Endothelial cell of umbilical vein (primary cell): ENCODE results near the gene ABHD18. TPM values are rescaled to one million over a fixed set of nuclear protein-coding genes. Genes with fewer than 3 reads are reported as not detected.

ENCODE experiments used
- BruUV-seq: library from RNA; stranded (reverse); fragments of 400-500 nt; replicated peaks from 2 replicates; lab custom pipeline; 2021; lab: Mats Ljungman, UMichigan
- CTCF ChIA-PET: fragments of 300-600, 350-600 bp; sonication (Branson Sonifier 250); formaldehyde crosslinking; loops from one replicate; lab custom pipeline; 2021; ENCODE audit warnings: antibody characterized with exemption, inconsistent platforms; lab: Charles Lee
- POLR2A ChIA-PET: fragments of 300-600, 350-600 bp; sonication (Branson Sonifier 250); formaldehyde crosslinking; loops from one replicate; lab custom pipeline; 2021; ENCODE audit warnings: antibody characterized with exemption, inconsistent platforms; lab: Charles Lee
- DNase-seq: peaks from one replicate; pipeline ENCODE4 v3.0.0-alpha.2; 2011; ENCODE audit warnings: low read depth, low spot score
- FAIRE-seq: peaks from 2 replicates; lab custom pipeline; 2011; peaks lifted over from hg19 to GRCh38; lab: Jason Lieb, UNC
- H2AFZ ChIP-seq: 2 replicates; pipeline ENCODE4 v1.6.0; 2012; ENCODE audit warnings: low read depth, low read length, control low read depth, inconsistent platforms
- H3K27ac ChIP-seq: 2 replicates; pipeline ENCODE4 v1.5.1; 2011; ENCODE audit warnings: low read depth, mild to moderate bottlenecking, control low read depth, low read length, moderate library complexity; ENCODE audit not compliant: insufficient read depth
- H3K27me3 ChIP-seq, 2 experiments: 2 replicates each; pipeline versions ENCODE4 v1.6.0 to v1.6.1; 2011; ENCODE audit warnings: low read length in 2 of 2, mixed read lengths in 1 of 2; ENCODE audit not compliant: control insufficient read depth in 2 of 2, insufficient read depth in 2 of 2
- H3K36me3 ChIP-seq, 2 experiments: 2 replicates in 1 of 2; 3 replicates in 1 of 2; pipeline ENCODE4 v1.5.1; 2011; ENCODE audit warnings: low read length in 2 of 2, mild to moderate bottlenecking in 1 of 2, moderate library complexity in 1 of 2; ENCODE audit not compliant: control insufficient read depth in 2 of 2, insufficient read depth in 2 of 2; ENCODE audit errors: extremely low read depth in 1 of 2
- H3K4me1 ChIP-seq: 3 replicates; pipeline ENCODE4 v1.5.1; 2011; ENCODE audit warnings: mild to moderate bottlenecking, low read length; ENCODE audit not compliant: control insufficient read depth, insufficient read depth; ENCODE audit errors: extremely low read depth
- H3K4me2 ChIP-seq: 2 replicates; pipeline ENCODE4 v1.6.1; 2011; ENCODE audit warnings: low read length, control low read depth, mixed read lengths; ENCODE audit not compliant: insufficient read depth
- H3K4me3 ChIP-seq, 3 experiments: fragments of 200-600 bp in 1 of 3; sonication (generic), shearing (Covaris generic) in 1 of 3; replicated peaks in 1 of 3; 2 replicates each; pipeline ENCODE4 v1.5.1; 2011 to 2016; ENCODE audit warnings: control low read depth in 3 of 3, low read length in 3 of 3, mild to moderate bottlenecking in 2 of 3, inconsistent platforms in 1 of 3, low read depth in 1 of 3, moderate library complexity in 1 of 3; ENCODE audit not compliant: insufficient read depth in 1 of 3
- H3K79me2 ChIP-seq: 2 replicates; pipeline ENCODE4 v1.6.0; 2012; ENCODE audit warnings: low read length, inconsistent platforms; ENCODE audit not compliant: control insufficient read depth, insufficient read depth
- H3K9ac ChIP-seq: replicated peaks from 2 replicates; pipeline ENCODE3; 2011; ENCODE audit warnings: low read length, control low read depth; ENCODE audit not compliant: insufficient read depth; ENCODE audit errors: extremely low read depth
- H3K9me1 ChIP-seq: replicated peaks from 3 replicates; pipeline ENCODE4 v1.6.0; 2011; ENCODE audit warnings: mild to moderate bottlenecking, low read length; ENCODE audit not compliant: control insufficient read depth, insufficient read depth; ENCODE audit errors: extremely low read depth
- H3K9me3 ChIP-seq: replicated peaks from 2 replicates; pipeline ENCODE4 v1.5.1; 2012; ENCODE audit warnings: low read length, inconsistent platforms; ENCODE audit not compliant: control insufficient read depth, insufficient read depth
- H4K20me1 ChIP-seq: replicated peaks from 2 replicates; pipeline ENCODE3; 2011; ENCODE audit warnings: mild to moderate bottlenecking, low read length; ENCODE audit not compliant: control insufficient read depth, insufficient read depth; ENCODE audit errors: extremely low read depth
- EZH2 ChIP-seq: IDR thresholded peaks from 2 replicates; pipeline ENCODE4 v1.6.1; 2012; ENCODE audit warnings: borderline replicate concordance, low read depth, mild to moderate bottlenecking, moderate library complexity, low read length, inconsistent platforms; ENCODE audit not compliant: severe bottlenecking
- FOS ChIP-seq: IDR thresholded peaks from 2 replicates; pipeline ENCODE4 v1.6.1; 2011; ENCODE audit warnings: mild to moderate bottlenecking, low read length, moderate library complexity, borderline replicate concordance; ENCODE audit not compliant: insufficient read depth
- GATA2 ChIP-seq: IDR thresholded peaks from 2 replicates; pipeline ENCODE4 v1.7.0; 2011; ENCODE audit warnings: low read depth, mild to moderate bottlenecking, moderate library complexity, mixed read lengths, low read length; ENCODE audit not compliant: insufficient read length, insufficient read depth
- JUN ChIP-seq: IDR thresholded peaks from 2 replicates; pipeline ENCODE4 v1.6.1; 2011; ENCODE audit warnings: borderline replicate concordance, low read depth; ENCODE audit not compliant: insufficient read length, insufficient read depth
- MYC ChIP-seq: IDR thresholded peaks from one replicate; pipeline ENCODE4 v1.6.1; 2011; ENCODE audit warnings: mild to moderate bottlenecking, low read depth, low read length
- POLR2A ChIP-seq: IDR thresholded peaks from 2 replicates; pipeline ENCODE4 v1.6.1; 2012; ENCODE audit warnings: low read depth, mild to moderate bottlenecking, control low read depth, low read length
- POLR2AphosphoS5 ChIP-seq: IDR thresholded peaks from 2 replicates; pipeline ENCODE4 v1.6.1; 2012; ENCODE audit warnings: low read depth, mild to moderate bottlenecking, control low read depth, low read length, moderate library complexity; ENCODE audit not compliant: insufficient read depth
- dilution Hi-C: fragments of 300-500 bp; cut with MboI; formaldehyde crosslinking; loops from one replicate; pipeline ENCODE4 v1.15.0; 2019; ENCODE audit warnings: low sequenced_read_pairs; ENCODE audit not compliant: extremely low pct_ligation_motif_present
- intact Hi-C: fragments of 100-400 bp; cut with micrococcal nuclease; formaldehyde crosslinking; loops from one replicate; pipeline ENCODE4 v1.10.0; 2022
- polyA plus RNA-seq, 4 experiments: library from polyadenylated mRNA; depleted of rRNA in 3 of 4; stranded (reverse) in 3 of 4; unstranded in 1 of 4; fragments of >200 nt; gene quantifications; 2 replicates each; pipeline versions ENCODE4 v1.2.1 to v1.2.3, GENCODE V29; 2011 to 2012; ENCODE audit warnings: missing spikeins in 1 of 4
- total RNA-seq: library from RNA; stranded (reverse); gene quantifications from 2 replicates; pipeline ENCODE4 v1.2.3, GENCODE V29; 2021
- TF ChIP-seq, protein P1 (sequence below), 2 donors: IDR thresholded peaks; 1 replicate in 1 of 2; 2 replicates in 1 of 2; pipeline ENCODE4 v1.5.1; 2011; ENCODE audit warnings: low read length in 2 of 2, mild to moderate bottlenecking in 2 of 2, moderate library complexity in 2 of 2, control low read depth in 1 of 2, inconsistent platforms in 1 of 2, low read depth in 1 of 2; ENCODE audit not compliant: insufficient read depth in 1 of 2; ENCODE audit errors: extremely low read depth in 1 of 2
- TF ChIP-seq, protein P2 (sequence below): IDR thresholded peaks from 2 replicates; pipeline ENCODE4 v1.6.1; 2011; ENCODE audit not compliant: insufficient read depth, insufficient read length

ABHD18 gene
- total and polyA plus RNA-seq, 2 donors (not counting 3 experiments of a cell fraction or from before 2014, with no cell fraction given): 2.4 to 9.1 TPM

DNA sequence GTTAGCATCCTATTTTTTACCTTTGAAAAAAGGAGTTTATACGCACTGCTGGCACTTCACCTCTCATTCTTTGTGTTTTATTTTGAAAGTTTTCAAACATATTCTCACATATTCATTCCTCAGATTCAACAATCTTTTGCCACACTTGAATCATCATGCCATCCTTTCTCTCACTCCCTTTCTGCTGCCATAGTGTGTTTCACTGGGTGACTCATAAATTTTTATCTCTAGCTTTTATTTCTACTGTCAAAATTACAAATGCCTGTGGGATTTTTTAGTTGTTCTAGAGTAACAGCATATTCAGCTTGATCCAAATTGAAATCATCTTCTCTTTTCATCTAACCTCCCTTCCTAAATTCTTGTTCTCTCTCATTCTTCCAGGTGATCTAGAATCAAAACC is 28.2 kb upstream of the ABHD18 start:
- ChIA-PET POLR2A (no interaction called here), CTCF (interaction anchor here (0.6 kb wide), 1 partner anchor 46 kb away, joined by 3 read pairs; no protein-coding TSS in a partner anchor)
- no peak for TF ChIP-seq MYC
- TF ChIP-seq FOS: no peak
- TF ChIP-seq, protein P1, sequence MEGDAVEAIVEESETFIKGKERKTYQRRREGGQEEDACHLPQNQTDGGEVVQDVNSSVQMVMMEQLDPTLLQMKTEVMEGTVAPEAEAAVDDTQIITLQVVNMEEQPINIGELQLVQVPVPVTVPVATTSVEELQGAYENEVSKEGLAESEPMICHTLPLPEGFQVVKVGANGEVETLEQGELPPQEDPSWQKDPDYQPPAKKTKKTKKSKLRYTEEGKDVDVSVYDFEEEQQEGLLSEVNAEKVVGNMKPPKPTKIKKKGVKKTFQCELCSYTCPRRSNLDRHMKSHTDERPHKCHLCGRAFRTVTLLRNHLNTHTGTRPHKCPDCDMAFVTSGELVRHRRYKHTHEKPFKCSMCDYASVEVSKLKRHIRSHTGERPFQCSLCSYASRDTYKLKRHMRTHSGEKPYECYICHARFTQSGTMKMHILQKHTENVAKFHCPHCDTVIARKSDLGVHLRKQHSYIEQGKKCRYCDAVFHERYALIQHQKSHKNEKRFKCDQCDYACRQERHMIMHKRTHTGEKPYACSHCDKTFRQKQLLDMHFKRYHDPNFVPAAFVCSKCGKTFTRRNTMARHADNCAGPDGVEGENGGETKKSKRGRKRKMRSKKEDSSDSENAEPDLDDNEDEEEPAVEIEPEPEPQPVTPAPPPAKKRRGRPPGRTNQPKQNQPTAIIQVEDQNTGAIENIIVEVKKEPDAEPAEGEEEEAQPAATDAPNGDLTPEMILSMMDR (IDR thresholded peaks at IDR 0.05; ENCODE audit: extremely low read depth in 1 of 2, insufficient read depth in 1 of 2, low read depth in 1 of 2, low read length in 2 of 2): no peak
- no peak for TF ChIP-seq POLR2A
- TF ChIP-seq JUN: no peak
- no peak for TF ChIP-seq POLR2AphosphoS5
- H4K20me1 ChIP-seq: no peaks in the 10 kb centered on the region
- no peaks in the 10 kb centered on the region for H3K4me1 ChIP-seq
- no TSS peak for BruUV-seq
- no peak overlapping the region for H3K4me3 ChIP-seq
- dilution Hi-C loops (no loop called here), intact Hi-C loops (no loop called here)
- H2AFZ ChIP-seq: no peak overlapping the region
- no peaks in the 10 kb centered on the region for H3K9me3 ChIP-seq
- DNase-seq: no peak
- no peak for FAIRE-seq
- H3K79me2 ChIP-seq: no peaks in the 10 kb centered on the region
- no peaks in the 10 kb centered on the region for H3K9me1 ChIP-seq
- H3K27me3 ChIP-seq: no peaks in the 10 kb centered on the region
- H3K36me3 ChIP-seq: no peaks in the 10 kb centered on the region
- no peak overlapping the region for H3K27ac ChIP-seq
- no peak overlapping the region for H3K9ac ChIP-seq
- no peak overlapping the region for H3K4me2 ChIP-seq

DNA sequence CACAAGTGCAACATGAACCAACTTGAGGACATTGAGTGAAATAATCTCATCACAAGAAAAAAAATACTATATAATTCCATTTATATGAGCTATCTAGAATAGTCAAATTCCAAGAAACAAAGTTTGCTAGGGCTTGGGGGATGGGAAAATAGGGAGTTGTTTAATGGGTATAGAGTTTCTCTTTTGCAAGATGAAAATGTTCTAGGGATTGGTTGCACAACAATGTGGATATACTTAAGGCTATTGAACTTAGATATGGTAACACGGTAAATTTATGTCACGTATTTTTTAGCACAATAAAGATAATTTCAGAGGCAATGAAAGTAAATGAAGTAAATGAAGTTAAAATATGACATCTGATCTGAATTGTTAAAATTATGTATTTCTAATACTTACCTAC is 8.1 kb upstream of the ABHD18 start:
- H3K4me1 ChIP-seq: no peaks in the 10 kb centered on the region
- no peak for FAIRE-seq
- H3K4me2 ChIP-seq: no peak overlapping the region
- H3K4me3 ChIP-seq: no peak overlapping the region
- no peaks in the 10 kb centered on the region for H3K9me1 ChIP-seq
- ChIA-PET CTCF (interaction anchor here (0.6 kb wide), 1 partner anchor 11 kb away, joined by 3 read pairs; no protein-coding TSS in a partner anchor), POLR2A (no interaction called here)
- no peak for TF ChIP-seq POLR2AphosphoS5
- TF ChIP-seq, protein P1 (IDR thresholded peaks at IDR 0.05; ENCODE audit: extremely low read depth in 1 of 2, insufficient read depth in 1 of 2, low read depth in 1 of 2, low read length in 2 of 2): no peak
- no peak for TF ChIP-seq JUN
- TF ChIP-seq, protein P2, sequence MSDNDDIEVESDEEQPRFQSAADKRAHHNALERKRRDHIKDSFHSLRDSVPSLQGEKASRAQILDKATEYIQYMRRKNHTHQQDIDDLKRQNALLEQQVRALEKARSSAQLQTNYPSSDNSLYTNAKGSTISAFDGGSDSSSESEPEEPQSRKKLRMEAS: no peak
- TF ChIP-seq GATA2: no peak
- TF ChIP-seq EZH2: no peak
- TF ChIP-seq FOS: no peak
- TF ChIP-seq MYC: no peak
- no peak for TF ChIP-seq POLR2A
- no peak for DNase-seq
- no peak overlapping the region for H2AFZ ChIP-seq
- intact Hi-C loops (no loop called here), dilution Hi-C loops (no loop called here)
- no peak overlapping the region for H3K27ac ChIP-seq
- no TSS peak for BruUV-seq
- no peaks in the 10 kb centered on the region for H4K20me1 ChIP-seq
- H3K36me3 ChIP-seq: no peaks in the 10 kb centered on the region
- H3K9ac ChIP-seq: no peak overlapping the region
- H3K79me2 ChIP-seq: peaks cover 2% of the 10 kb centered on the region
- H3K27me3 ChIP-seq: no peaks in the 10 kb centered on the region
- H3K9me3 ChIP-seq: no peaks in the 10 kb centered on the region
